Peyer's patch (tissue), 4 donors: ENCODE data around the gene RCC2.

Source experiments
- POLR2A ChIP-seq, 2 donors: fragments of 450-650 bp; IDR thresholded peaks; one replicate each; pipeline ENCODE4 v1.5.1; 2017; ENCODE audit warnings: antibody characterized with exemption in 2 of 2, mild to moderate bottlenecking in 2 of 2, moderate library complexity in 2 of 2
- TF ChIP-seq, protein P1 (sequence below), 6 experiments: fragments of 450-650 bp in 4 of 6; fragments of 200-600 bp in 2 of 6; sonication (generic) in 1 of 6; IDR thresholded peaks; one replicate each; pipeline ENCODE4 v1.5.1; 2017 to 2019; ENCODE audit warnings: antibody characterized with exemption in 6 of 6, mild to moderate bottlenecking in 3 of 6, moderate library complexity in 1 of 6

DNA sequence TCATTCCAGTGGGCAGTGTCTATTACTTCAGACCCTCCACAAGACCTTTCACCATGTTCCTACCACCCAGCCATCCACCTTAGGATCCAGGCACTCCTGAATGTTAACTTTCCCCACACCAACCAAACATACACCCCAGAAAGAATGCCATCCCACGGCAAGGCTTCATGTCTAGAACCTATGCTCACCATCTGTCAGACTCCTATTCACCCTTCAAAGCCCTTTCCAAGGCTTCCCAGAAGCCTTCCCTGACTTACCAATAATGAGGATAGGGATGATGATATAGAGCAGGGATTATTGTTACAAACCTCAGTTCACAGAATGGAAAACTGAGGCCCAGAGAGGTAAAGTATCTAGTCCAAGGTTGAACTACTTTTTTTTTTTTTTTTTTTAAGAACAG is 19.3 kb upstream of the RCC2 start:
- TF ChIP-seq, protein P1, sequence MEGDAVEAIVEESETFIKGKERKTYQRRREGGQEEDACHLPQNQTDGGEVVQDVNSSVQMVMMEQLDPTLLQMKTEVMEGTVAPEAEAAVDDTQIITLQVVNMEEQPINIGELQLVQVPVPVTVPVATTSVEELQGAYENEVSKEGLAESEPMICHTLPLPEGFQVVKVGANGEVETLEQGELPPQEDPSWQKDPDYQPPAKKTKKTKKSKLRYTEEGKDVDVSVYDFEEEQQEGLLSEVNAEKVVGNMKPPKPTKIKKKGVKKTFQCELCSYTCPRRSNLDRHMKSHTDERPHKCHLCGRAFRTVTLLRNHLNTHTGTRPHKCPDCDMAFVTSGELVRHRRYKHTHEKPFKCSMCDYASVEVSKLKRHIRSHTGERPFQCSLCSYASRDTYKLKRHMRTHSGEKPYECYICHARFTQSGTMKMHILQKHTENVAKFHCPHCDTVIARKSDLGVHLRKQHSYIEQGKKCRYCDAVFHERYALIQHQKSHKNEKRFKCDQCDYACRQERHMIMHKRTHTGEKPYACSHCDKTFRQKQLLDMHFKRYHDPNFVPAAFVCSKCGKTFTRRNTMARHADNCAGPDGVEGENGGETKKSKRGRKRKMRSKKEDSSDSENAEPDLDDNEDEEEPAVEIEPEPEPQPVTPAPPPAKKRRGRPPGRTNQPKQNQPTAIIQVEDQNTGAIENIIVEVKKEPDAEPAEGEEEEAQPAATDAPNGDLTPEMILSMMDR (IDR thresholded peaks at IDR 0.05), result no peak
- no peak for TF ChIP-seq POLR2A (IDR thresholded peaks at IDR 0.05)
